ENCODE results near the gene FBXW12. TPM values are rescaled to one million over a fixed set of nuclear protein-coding genes. Genes with fewer than 3 reads are reported as not detected.

FBXW12 gene
- polyA plus RNA-seq, 1 of the 3 experiments (the other 2 are of a cell fraction), result 0.07 TPM

DNA sequence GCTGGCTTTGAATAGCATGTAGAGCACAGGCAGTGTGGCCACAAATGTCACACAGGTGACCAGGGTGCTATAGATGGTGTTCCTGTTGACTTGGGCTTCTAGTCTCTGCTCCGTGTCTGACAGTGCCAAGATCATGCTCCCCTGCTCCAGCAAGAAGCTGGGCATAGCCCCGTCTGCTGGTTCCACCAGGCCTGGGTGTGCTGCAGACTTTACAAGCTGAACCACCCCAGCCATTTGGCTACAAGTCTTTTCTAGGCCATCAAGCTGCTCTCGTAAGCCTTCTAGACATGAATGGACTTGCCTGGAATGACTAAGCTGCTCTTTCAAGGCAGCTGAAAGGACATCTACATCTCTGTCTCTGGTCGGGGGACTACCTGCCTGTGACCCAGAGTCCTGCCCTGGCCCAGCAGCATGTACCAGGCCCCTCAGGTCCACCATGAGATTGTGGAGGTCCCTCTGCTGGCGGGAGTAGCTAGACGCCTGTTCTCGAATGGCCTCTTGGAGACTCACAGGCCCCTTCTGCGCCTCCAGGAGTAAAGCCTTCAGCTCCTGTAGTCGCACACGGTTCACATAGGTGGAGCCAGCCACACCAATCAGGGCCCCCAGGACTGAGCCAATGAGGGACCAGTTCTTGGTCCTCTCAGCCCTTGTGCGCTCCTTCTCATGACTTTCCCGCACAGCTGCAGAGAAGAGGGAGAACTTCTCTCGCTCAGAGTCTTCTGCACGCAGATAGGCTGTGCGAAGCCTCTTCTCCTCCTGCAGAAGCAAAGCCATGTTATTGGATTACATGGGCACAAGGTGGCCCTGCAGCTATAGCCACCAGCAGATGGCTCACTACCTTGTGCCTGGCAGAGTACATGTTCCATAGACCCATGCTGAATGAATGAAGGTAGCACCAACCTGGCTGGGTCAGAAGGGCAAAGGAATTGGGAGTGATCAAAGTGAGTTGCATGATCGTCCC lies 60.7 kb downstream of the FBXW12 start:
- Histone ChIP-seq H2AFZ (ENCODE audit: low read depth) (no peak overlapping the region), H4K20me1 (ENCODE audit: insufficient read depth) (0 out of 2 replicates have a peak, but pooled peaks cover 5% of the 10 kb centered on the region), H3K27me3 (ENCODE audit: insufficient read depth) (no peaks in the 10 kb centered on the region), H3K27ac (ENCODE audit: low read depth in 2 of 2, low read length in 1 of 2) (peak overlapping the region in 1 of 2 experiments; percentile 19; a peak in 1 of 4 replicates), H3K4me3 (ENCODE audit: low read depth in 2 of 2, low read length in 1 of 2) (no peak overlapping the region), H3K4me2 (no peak overlapping the region), H3K79me2 (ENCODE audit: insufficient read depth) (peaks cover 9% of the 10 kb centered on the region), H3F3A (replicated peaks; ENCODE audit: insufficient read depth) (no peaks in the 10 kb centered on the region), H3K36me3 (replicated peaks in 1 of 2; ENCODE audit: control insufficient read depth in 1 of 2, insufficient read depth in 2 of 2, low read length in 1 of 2) (peaks cover 4 to 25% of the 10 kb centered on the region in 2 experiments), H3K9me2 (no peaks in the 10 kb centered on the region), H3K4me1 (ENCODE audit: control insufficient read depth in 1 of 2, insufficient read depth in 2 of 2, low read depth in 1 of 2, low read length in 1 of 2) (peaks cover 3 to 21% of the 10 kb centered on the region in 2 experiments; a peak in 1 of 4 replicates), H3K9ac (no peak overlapping the region), H3K9me3 (no peaks in the 10 kb centered on the region)
- TF ChIP-seq POLR2AphosphoS5 (IDR thresholded peaks at IDR 0.05; ENCODE audit: low read depth, low read length) (no peak), EZH2phosphoT487 (IDR thresholded peaks at IDR 0.05; ENCODE audit: borderline replicate concordance, low read depth) (no peak)
- ChIA-PET CTCF (interaction anchor here (0.6 to 13.2 kb wide), 10 partner anchors 11 to 245 kb away, joined by 3 to 399 read pairs (median 7); partner anchors contain the start of gene ATRIP), POLR2A (interaction anchor here (0.7 kb wide), 1 partner anchor 32 kb away, joined by 3 read pairs; no protein-coding TSS in a partner anchor)
- DNase-seq, result peak; percentile 19
- 96% methylated on average over 7 of the region's 16 CpGs for WGBS (ENCODE audit: low lambda C conversion rate)

- peaks cover 0 to 15% of the 10 kb centered on the region in 2 experiments; a peak in 1 of 4 replicates for H3K4me1 ChIP-seq (ENCODE audit: control insufficient read depth in 1 of 2, insufficient read depth in 2 of 2, low read depth in 1 of 2, low read length in 1 of 2)
- no peaks in the 10 kb centered on the region for H3F3A ChIP-seq (replicated peaks; ENCODE audit: insufficient read depth)
- H3K4me2 ChIP-seq, result no peak overlapping the region
- H3K9me3 ChIP-seq, result no peaks in the 10 kb centered on the region
- no peak overlapping the region for H2AFZ ChIP-seq (ENCODE audit: low read depth)
- 88% methylated on average over 11 of the region's 12 CpGs for WGBS (ENCODE audit: low lambda C conversion rate)
- H4K20me1 ChIP-seq (ENCODE audit: insufficient read depth), result 0 out of 2 replicates have a peak, but pooled peaks cover 5% of the 10 kb centered on the region
- DNase-seq, result no peak
- H3K27ac ChIP-seq (ENCODE audit: low read depth in 2 of 2, low read length in 1 of 2), result no peak overlapping the region
- no peaks in the 10 kb centered on the region for H3K79me2 ChIP-seq (ENCODE audit: insufficient read depth)
- TF ChIP-seq YY1 (IDR thresholded peaks at IDR 0.05; ENCODE audit: low read depth) (no peak), ELF1 (IDR thresholded peaks at IDR 0.05) (no peak)
- no peaks in the 10 kb centered on the region for H3K9me2 ChIP-seq
- ChIA-PET POLR2A (no interaction called here), CTCF (interaction anchor here (0.6 to 13.2 kb wide), 9 partner anchors 13 to 239 kb away, joined by 3 to 399 read pairs (median 4); partner anchors contain the start of gene ATRIP)
- peaks cover 4 to 25% of the 10 kb centered on the region in 2 experiments for H3K36me3 ChIP-seq (replicated peaks in 1 of 2; ENCODE audit: control insufficient read depth in 1 of 2, insufficient read depth in 2 of 2, low read length in 1 of 2)
- no peak overlapping the region for H3K4me3 ChIP-seq (ENCODE audit: low read depth in 2 of 2, low read length in 1 of 2)
- H3K27me3 ChIP-seq (ENCODE audit: insufficient read depth), result no peaks in the 10 kb centered on the region
- H3K9ac ChIP-seq, result no peak overlapping the region
Measured at GRCh38 chr3:48433472-48434118, 61.6 kb downstream of the FBXW12 start.

GRCh38 chr3:48434591-48435222 lies 62.7 kb downstream of the FBXW12 start:
- Histone ChIP-seq H4K20me1 (ENCODE audit: insufficient read depth) (0 out of 2 replicates have a peak, but pooled peaks cover 5% of the 10 kb centered on the region), H3K27ac (ENCODE audit: low read depth in 2 of 2, low read length in 1 of 2) (peak overlapping the region in 1 of 2 experiments; percentile 25; a peak in 1 of 4 replicates), H3K9me3 (no peaks in the 10 kb centered on the region), H3K4me3 (ENCODE audit: low read depth in 2 of 2, low read length in 1 of 2) (no peak overlapping the region), H3K79me2 (ENCODE audit: insufficient read depth) (peaks cover 10% of the 10 kb centered on the region), H3K36me3 (replicated peaks in 1 of 2; ENCODE audit: control insufficient read depth in 1 of 2, insufficient read depth in 2 of 2, low read length in 1 of 2) (peaks cover 4 to 25% of the 10 kb centered on the region in 2 experiments), H3K27me3 (ENCODE audit: insufficient read depth) (no peaks in the 10 kb centered on the region), H3K9ac (no peak overlapping the region), H3K4me1 (ENCODE audit: control insufficient read depth in 1 of 2, insufficient read depth in 2 of 2, low read depth in 1 of 2, low read length in 1 of 2) (peaks cover 0 to 21% of the 10 kb centered on the region in 2 experiments; a peak in 1 of 4 replicates), H2AFZ (ENCODE audit: low read depth) (no peak overlapping the region), H3K9me2 (no peaks in the 10 kb centered on the region), H3F3A (replicated peaks; ENCODE audit: insufficient read depth) (no peaks in the 10 kb centered on the region), H3K4me2 (no peak overlapping the region)
- ChIA-PET CTCF (interaction anchor here (1.2 to 13.2 kb wide), 10 partner anchors 14 to 241 kb away, joined by 3 to 399 read pairs (median 58); no protein-coding TSS in a partner anchor), POLR2A (no interaction called here)
- WGBS (ENCODE audit: low lambda C conversion rate), result 82% methylated on average over 15 of the region's 15 CpGs
- DNase-seq, result no peak
- TF ChIP-seq TAF1 (IDR thresholded peaks at IDR 0.05; ENCODE audit: borderline replicate concordance, low read depth, low read length), result no peak
- no peak for TF ChIP-seq POLR2AphosphoS5 (IDR thresholded peaks at IDR 0.05; ENCODE audit: low read depth, low read length)
- TF ChIP-seq SMC3 (IDR thresholded peaks at IDR 0.05; ENCODE audit: low read depth, low read length), result no peak
- no peak for TF ChIP-seq GABPA (IDR thresholded peaks at IDR 0.05; ENCODE audit: low read depth)
- TF ChIP-seq USF2 (IDR thresholded peaks at IDR 0.05; ENCODE audit: borderline replicate concordance, low read depth, low read length), result no peak
- TF ChIP-seq USF1 (IDR thresholded peaks at IDR 0.05; ENCODE audit: borderline replicate concordance, low read depth), result peak; percentile 36; the same call in 1 of the 2 replicates
- TF ChIP-seq TCF12 (IDR thresholded peaks at IDR 0.05), result no peak

Measured in SK-N-SH (cell line).